AG04449 (cell line): ENCODE results near the gene STAT2.

ENCODE experiments used
- CTCF ChIA-PET: fragments of 350-600 bp; formaldehyde crosslinking; extraction: SDS; loops from one replicate; lab custom pipeline; 2021; ENCODE audit warnings: antibody characterized with exemption; lab: Yijun Ruan, JAX
- POLR2A ChIA-PET: fragments of 400-600, 350-600 bp; formaldehyde crosslinking; extraction: SDS; loops from one replicate; lab custom pipeline; 2020; ENCODE audit warnings: antibody characterized with exemption, inconsistent platforms; lab: Yijun Ruan, JAX
- DNase-seq: peaks from one replicate; pipeline ENCODE4 v3.0.0-alpha.2; 2010; ENCODE audit warnings: low read depth, low spot score
- H3K4me3 ChIP-seq: 2 replicates; pipeline ENCODE4 v1.5.1; 2011; ENCODE audit warnings: low read depth, mild to moderate bottlenecking, control low read depth, low read length
- TF ChIP-seq, protein P1 (sequence below): IDR thresholded peaks from one replicate; pipeline ENCODE4 v1.5.1; 2011; ENCODE audit warnings: mild to moderate bottlenecking, moderate library complexity, low read length, control low read depth, inconsistent platforms; ENCODE audit not compliant: insufficient read depth; ENCODE audit errors: missing control alignments

The STAT2 gene

GRCh38 chr12:56377310-56377988, 17.5 kb upstream of the STAT2 start:
- no peak for DNase-seq
- POLR2A ChIA-PET = interaction anchor here (1.0 kb wide), 1 partner anchor 17 kb away, joined by 5 read pairs; the partner anchor contains the start of gene STAT2
- TF ChIP-seq, protein P1, sequence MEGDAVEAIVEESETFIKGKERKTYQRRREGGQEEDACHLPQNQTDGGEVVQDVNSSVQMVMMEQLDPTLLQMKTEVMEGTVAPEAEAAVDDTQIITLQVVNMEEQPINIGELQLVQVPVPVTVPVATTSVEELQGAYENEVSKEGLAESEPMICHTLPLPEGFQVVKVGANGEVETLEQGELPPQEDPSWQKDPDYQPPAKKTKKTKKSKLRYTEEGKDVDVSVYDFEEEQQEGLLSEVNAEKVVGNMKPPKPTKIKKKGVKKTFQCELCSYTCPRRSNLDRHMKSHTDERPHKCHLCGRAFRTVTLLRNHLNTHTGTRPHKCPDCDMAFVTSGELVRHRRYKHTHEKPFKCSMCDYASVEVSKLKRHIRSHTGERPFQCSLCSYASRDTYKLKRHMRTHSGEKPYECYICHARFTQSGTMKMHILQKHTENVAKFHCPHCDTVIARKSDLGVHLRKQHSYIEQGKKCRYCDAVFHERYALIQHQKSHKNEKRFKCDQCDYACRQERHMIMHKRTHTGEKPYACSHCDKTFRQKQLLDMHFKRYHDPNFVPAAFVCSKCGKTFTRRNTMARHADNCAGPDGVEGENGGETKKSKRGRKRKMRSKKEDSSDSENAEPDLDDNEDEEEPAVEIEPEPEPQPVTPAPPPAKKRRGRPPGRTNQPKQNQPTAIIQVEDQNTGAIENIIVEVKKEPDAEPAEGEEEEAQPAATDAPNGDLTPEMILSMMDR = no peak
- CTCF ChIA-PET = interaction anchor here (1.6 to 2.6 kb wide), 2 partner anchors 16 to 86 kb away, joined by 7 to 10 read pairs; no protein-coding TSS in a partner anchor
- H3K4me3 ChIP-seq = no peak overlapping the region

- no peak overlapping the region for H3K4me3 ChIP-seq
- POLR2A ChIA-PET = no interaction called here
- TF ChIP-seq, protein P1 = no peak
- no peak for DNase-seq
- CTCF ChIA-PET = interaction anchor here (2.6 kb wide), 1 partner anchor 88 kb away, joined by 10 read pairs; no protein-coding TSS in a partner anchor
Observed at GRCh38 chr12:56375598-56376434, 15.9 kb upstream of the STAT2 start.

GRCh38 chr12:56374726-56375597, 15.1 kb upstream of the STAT2 start:
- TF ChIP-seq, protein P1 = no peak
- CTCF ChIA-PET = interaction anchor here (0.8 kb wide), 1 partner anchor 89 kb away, joined by 3 read pairs; no protein-coding TSS in a partner anchor
- no peak overlapping the region for H3K4me3 ChIP-seq
- POLR2A ChIA-PET = no interaction called here
- DNase-seq = no peak

- no peak overlapping the region for H3K4me3 ChIP-seq
- ChIA-PET CTCF (interaction anchor here (0.9 kb wide), 1 partner anchor 90 kb away, joined by 4 read pairs; no protein-coding TSS in a partner anchor), POLR2A (no interaction called here)
- TF ChIP-seq, protein P1 = no peak
- no peak for DNase-seq
Observed at GRCh38 chr12:56373515-56373914, 13.6 kb upstream of the STAT2 start.

DNA sequence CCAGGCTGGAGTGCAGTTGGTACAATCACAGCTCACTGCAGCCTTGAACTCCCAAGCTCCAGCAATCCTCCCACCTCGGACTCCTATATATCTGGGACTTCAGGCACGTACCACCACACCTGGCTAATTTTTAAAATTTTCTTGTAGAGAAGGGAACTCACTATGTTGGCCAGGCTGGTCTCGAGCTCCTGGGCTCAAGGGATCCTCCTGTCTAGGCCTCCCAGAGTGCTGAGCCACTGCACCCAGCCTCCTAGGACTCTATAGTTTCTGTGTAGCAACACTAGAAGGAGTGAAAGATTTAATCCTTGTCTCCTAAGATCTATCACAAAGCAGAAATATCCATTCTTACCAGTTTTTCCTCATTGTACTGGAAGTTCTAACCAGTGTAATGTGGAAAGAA, 7.0 kb upstream of the STAT2 start:
- H3K4me3 ChIP-seq = no peak overlapping the region
- ChIA-PET CTCF (interaction anchor here (1.3 kb wide), 1 partner anchor 8 kb away, joined by 3 read pairs; no protein-coding TSS in a partner anchor), POLR2A (no interaction called here)
- DNase-seq = no peak
- TF ChIP-seq, protein P1 = no peak
